Measurements from ENCODE around the gene FHOD1.

Gene FHOD1

GRCh38 chr16:67181346-67181745 lies 65.9 kb downstream of the FHOD1 start:
- FAIRE-seq (no peak), DNase-seq (ENCODE audit: extremely low spot score, insufficient read length, low read depth) (no peak)

GRCh38 chr16:67180166-67180565 lies 67.1 kb downstream of the FHOD1 start:
- FAIRE-seq: no peak
- DNase-seq (ENCODE audit: extremely low spot score, insufficient read length, low read depth): no peak

- FAIRE-seq: no peak
- DNase-seq (ENCODE audit: extremely low spot score, insufficient read length, low read depth): no peak
These were observed 67.7 kb downstream of the FHOD1 start for GRCh38 chr16:67179421-67180080.

Measured in GM18507 (cell line).